HepG2 (cell line): ENCODE data around the gene EDC3. TPM values are rescaled to one million over a fixed set of nuclear protein-coding genes. Genes with fewer than 3 reads are reported as not detected.
A peak's percentile ranks its signal among the peaks of the same experiment; 100 is the strongest.

Source experiments
- ATAC-seq: fragments of 200-7000 bp; cut with Tn5 transposase; 3 replicates; pipeline ENCODE4 v1.9.1; 2020; ENCODE audit warnings: mild to moderate bottlenecking, moderate library complexity
- BruUV-seq: library from RNA; stranded (reverse); fragments of 400-500 nt; replicated peaks from 2 replicates; lab custom pipeline; 2021; lab: Mats Ljungman, UMichigan
- CTCF ChIA-PET: fragments of 300-600 bp; formaldehyde crosslinking; extraction: SDS; loops from one replicate; lab custom pipeline; 2021; ENCODE audit warnings: low total read pairs, inconsistent platforms, low intra/inter-chr PET ratio; lab: Yijun Ruan, JAX
- POLR2A ChIA-PET: fragments of 350-600 bp; sonication (Branson Sonifier 250); formaldehyde crosslinking; loops from one replicate; lab custom pipeline; 2020; ENCODE audit warnings: antibody characterized with exemption, inconsistent platforms; lab: Yijun Ruan, JAX
- DNase-seq: peaks from one replicate; pipeline ENCODE4 v3.0.0-alpha.2; 2015; ENCODE audit warnings: low spot score
- FAIRE-seq: peaks from 3 replicates; lab custom pipeline; 2011; peaks lifted over from hg19 to GRCh38; lab: Jason Lieb, UNC
- H2AFZ ChIP-seq: one replicate; pipeline ENCODE4 v1.6.1; 2011; ENCODE audit warnings: low read length, inconsistent platforms
- H3K27ac ChIP-seq: fragments of 300-600 bp; 3 replicates; pipeline ENCODE4 v1.8.0; 2011; ENCODE audit warnings: mixed run types, mild to moderate bottlenecking, mixed read lengths, low read length, inconsistent platforms; ENCODE audit not compliant: insufficient read depth; ENCODE audit errors: extremely low read length
- H3K27me3 ChIP-seq, 2 experiments: fragments of 200-600 bp in 1 of 2; 2 replicates in 1 of 2; 3 replicates in 1 of 2; pipeline versions ENCODE4 v1.6.0 to v1.8.0; 2011; ENCODE audit warnings: low read length in 2 of 2, mild to moderate bottlenecking in 2 of 2, moderate library complexity in 2 of 2, inconsistent platforms in 1 of 2; ENCODE audit not compliant: insufficient read depth in 2 of 2, control insufficient read depth in 1 of 2
- H3K36me3 ChIP-seq, 2 experiments: fragments of 200-600 bp in 1 of 2; replicated peaks in 1 of 2; 2 replicates in 1 of 2; 3 replicates in 1 of 2; pipeline versions ENCODE4 v1.5.1 to v1.8.0; 2011; ENCODE audit warnings: low read length in 2 of 2, inconsistent platforms in 1 of 2; ENCODE audit not compliant: insufficient read depth in 2 of 2, control insufficient read depth in 1 of 2
- H3K4me1 ChIP-seq: 2 replicates; pipeline ENCODE4 v1.5.1; 2012; ENCODE audit warnings: low read length, inconsistent platforms; ENCODE audit not compliant: insufficient read depth
- H3K4me2 ChIP-seq: 2 replicates; pipeline ENCODE4 v1.6.0; 2011; ENCODE audit warnings: low read depth, low read length, inconsistent platforms
- H3K4me3 ChIP-seq, 3 experiments: fragments of 200-600 bp in 1 of 3; sonication (generic), shearing (Covaris generic) in 1 of 3; replicated peaks in 1 of 3; 2 replicates each; pipeline ENCODE4 v1.5.1; 2011 to 2016; ENCODE audit warnings: low read length in 3 of 3, inconsistent platforms in 2 of 3, low read depth in 2 of 3, mild to moderate bottlenecking in 2 of 3, control low read depth in 1 of 3, mixed read lengths in 1 of 3; ENCODE audit not compliant: insufficient read depth in 1 of 3
- H3K79me2 ChIP-seq: one replicate; pipeline ENCODE4 v1.6.1; 2011; ENCODE audit warnings: low read length, inconsistent platforms; ENCODE audit not compliant: insufficient read depth
- H3K9ac ChIP-seq: 2 replicates; pipeline ENCODE4 v1.6.0; 2011; ENCODE audit warnings: mild to moderate bottlenecking, low read depth, low read length, inconsistent platforms; ENCODE audit not compliant: insufficient read depth
- H3K9me3 ChIP-seq: 2 replicates; pipeline ENCODE4 v1.5.1; 2012; ENCODE audit warnings: mild to moderate bottlenecking, low read length
- H4K20me1 ChIP-seq: 2 replicates; pipeline ENCODE4 v1.6.0; 2011; ENCODE audit warnings: inconsistent platforms, mild to moderate bottlenecking, low read length, moderate library complexity; ENCODE audit not compliant: insufficient read depth
- HNRNPL ChIP-seq: fragments of 200-400 bp; formaldehyde crosslinking; IDR thresholded peaks from 2 replicates; pipeline ENCODE4 v1.6.1; 2017; ENCODE audit warnings: mild to moderate bottlenecking, low read depth, low read length
- ZNF629 ChIP-seq: sonication (generic); formaldehyde crosslinking; conservative IDR thresholded peaks from 2 replicates; pipeline ENCODE4 v1.5.0; 2020; ENCODE audit warnings: missing genetic modification reagents
- ZNF749 ChIP-seq: sonication (generic); formaldehyde crosslinking; IDR thresholded peaks from 2 replicates; pipeline ENCODE4 v1.8.0; 2022; ENCODE audit warnings: mild to moderate bottlenecking, missing genetic modification reagents, moderate library complexity, borderline replicate concordance
- WGBS: methylation state at CpG from one replicate; pipeline ENCODE4 v1.1.6; 2017; ENCODE audit warnings: low lambda C conversion rate; 5-methylcytosine and 5-hydroxymethylcytosine counted together
- in situ Hi-C: cut with HindIII; loops from 2 replicates; pipeline ENCODE4 v1.10.0; 2017; ENCODE audit warnings: low pct_unique_long_range_greater_than_20kb; ENCODE audit not compliant: extremely low pct_ligation_motif_present
- intact Hi-C: fragments of 100-400 bp; cut with micrococcal nuclease; formaldehyde crosslinking; loops from one replicate; pipeline ENCODE4 v1.10.0; 2022; ENCODE audit not compliant: unreplicated experiment
- polyA plus RNA-seq, 8 experiments: library from polyadenylated mRNA; depleted of rRNA in 3 of 8; stranded (reverse) in 7 of 8; unstranded in 1 of 8; fragments of >200 nt; fragmentation: Illumina TruSeq in 4 of 8; extraction: Trizol in 4 of 8; gene quantifications; 2 replicates each; pipeline versions ENCODE4 v1.2.1 to v1.2.3, GENCODE V29; 2011 to 2016; ENCODE audit warnings: low read depth in 4 of 8, missing spikeins in 1 of 8, mixed read lengths in 1 of 8; ENCODE audit not compliant: insufficient read depth in 1 of 8
- total RNA-seq, 5 experiments: library from RNA; depleted of rRNA; stranded (reverse); fragments of >200 nt; fragmentation: Illumina TruSeq; extraction: Trizol; gene quantifications; 2 replicates each; pipeline ENCODE4 v1.2.3, GENCODE V29; 2016; ENCODE audit warnings: low read depth in 1 of 5
- TF ChIP-seq, protein P1 (sequence below): sonication (generic); formaldehyde crosslinking; IDR thresholded peaks from 2 replicates; pipeline ENCODE4 v1.4.0; 2020; ENCODE audit warnings: missing genetic modification reagents
- TF ChIP-seq, protein P2 (sequence below): sonication (generic); formaldehyde crosslinking; IDR thresholded peaks from 2 replicates; pipeline ENCODE4 v1.5.0; 2020; ENCODE audit warnings: mild to moderate bottlenecking, missing genetic modification reagents, borderline replicate concordance
- TF ChIP-seq, protein P3 (sequence below): sonication (generic); formaldehyde crosslinking; IDR thresholded peaks from 2 replicates; pipeline ENCODE4 v1.9.0; 2022; ENCODE audit warnings: low read depth, missing genetic modification reagents

The EDC3 gene
- total and polyA plus RNA-seq, 2 of the 13 experiments (the other 11 are each of a cell fraction or from before 2014, with no cell fraction given): 17.4 to 32.0 TPM

DNA sequence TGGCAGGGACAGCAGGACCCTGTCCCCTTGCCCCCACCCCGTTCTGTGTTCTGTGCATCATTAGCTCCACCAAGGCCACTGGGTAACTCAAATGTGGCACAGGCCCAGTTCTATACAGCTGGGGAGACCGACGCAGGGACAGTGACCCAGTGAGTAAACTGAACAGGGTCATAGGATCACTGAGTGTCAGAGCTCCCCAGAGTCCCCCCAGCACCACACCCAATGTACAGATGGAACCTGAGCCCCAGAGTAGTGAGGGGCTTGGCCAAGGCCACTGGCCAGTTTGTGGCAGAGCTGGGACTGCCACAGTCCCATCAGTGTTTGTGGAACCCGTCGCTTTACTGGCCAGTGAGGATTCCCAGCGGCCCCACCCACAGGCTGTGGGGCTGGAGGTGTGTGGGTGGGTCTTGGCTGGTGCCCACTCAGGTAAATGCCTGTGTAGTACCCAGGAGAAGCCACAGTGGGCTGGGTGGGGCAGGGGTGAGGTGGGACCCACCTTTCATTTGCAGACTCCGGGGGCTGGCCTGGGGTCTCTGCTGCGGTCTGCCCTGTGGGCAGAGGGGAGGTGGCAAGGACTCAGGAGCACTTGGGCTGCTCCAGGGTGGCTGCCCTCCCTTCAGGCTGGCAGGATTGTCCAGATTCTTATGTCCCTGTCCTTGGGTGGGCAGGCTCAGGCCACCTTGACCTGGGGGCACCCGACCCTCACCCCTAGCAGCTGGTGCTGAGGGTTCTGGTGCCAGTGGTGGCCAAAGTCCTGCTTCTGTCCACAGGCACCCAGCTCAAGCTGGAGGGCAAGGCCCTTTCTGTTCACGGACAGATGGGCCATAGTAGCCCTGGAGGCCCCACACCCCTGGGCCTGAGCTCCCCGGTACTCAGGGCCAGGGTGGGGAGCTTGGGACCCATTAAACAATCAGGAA lies 91.8 kb downstream of the EDC3 start:
- Histone ChIP-seq H3K4me1 (peaks cover 41% of the 10 kb centered on the region), H4K20me1 (no peaks in the 10 kb centered on the region), H3K4me2 (no peak overlapping the region; the same call in 1 of the 2 replicates), H3K9me3 (no peaks in the 10 kb centered on the region), H3K27me3 (peaks cover 7 to 20% of the 10 kb centered on the region in 2 experiments; a peak in 4 of 5 replicates), H2AFZ (no peak overlapping the region), H3K27ac (no peak overlapping the region), H3K79me2 (no peaks in the 10 kb centered on the region), H3K9ac (no peak overlapping the region), H3K4me3 (no peak overlapping the region), H3K36me3 (no peaks in the 10 kb centered on the region)
- in situ Hi-C loops: no loop called here
- 49% methylated on average over 2 of the region's 11 CpGs for WGBS
- BruUV-seq: no TSS peak
- intact Hi-C loops: no loop called here
- TF ChIP-seq ZNF629 (CRISPR knock-in tag) (0 out of 2 replicates have a peak, but pooled peaks have one; percentile 14), ZNF749 (no peak), HNRNPL (0 out of 2 replicates have a peak, but pooled peaks have one; percentile 54)
- TF ChIP-seq, protein P1, sequence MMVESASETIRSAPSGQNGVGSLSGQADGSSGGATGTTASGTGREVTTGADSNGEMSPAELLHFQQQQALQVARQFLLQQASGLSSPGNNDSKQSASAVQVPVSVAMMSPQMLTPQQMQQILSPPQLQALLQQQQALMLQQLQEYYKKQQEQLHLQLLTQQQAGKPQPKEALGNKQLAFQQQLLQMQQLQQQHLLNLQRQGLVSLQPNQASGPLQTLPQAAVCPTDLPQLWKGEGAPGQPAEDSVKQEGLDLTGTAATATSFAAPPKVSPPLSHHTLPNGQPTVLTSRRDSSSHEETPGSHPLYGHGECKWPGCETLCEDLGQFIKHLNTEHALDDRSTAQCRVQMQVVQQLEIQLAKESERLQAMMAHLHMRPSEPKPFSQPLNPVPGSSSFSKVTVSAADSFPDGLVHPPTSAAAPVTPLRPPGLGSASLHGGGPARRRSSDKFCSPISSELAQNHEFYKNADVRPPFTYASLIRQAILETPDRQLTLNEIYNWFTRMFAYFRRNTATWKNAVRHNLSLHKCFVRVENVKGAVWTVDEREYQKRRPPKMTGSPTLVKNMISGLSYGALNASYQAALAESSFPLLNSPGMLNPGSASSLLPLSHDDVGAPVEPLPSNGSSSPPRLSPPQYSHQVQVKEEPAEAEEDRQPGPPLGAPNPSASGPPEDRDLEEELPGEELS: no peak
- TF ChIP-seq, protein P2, sequence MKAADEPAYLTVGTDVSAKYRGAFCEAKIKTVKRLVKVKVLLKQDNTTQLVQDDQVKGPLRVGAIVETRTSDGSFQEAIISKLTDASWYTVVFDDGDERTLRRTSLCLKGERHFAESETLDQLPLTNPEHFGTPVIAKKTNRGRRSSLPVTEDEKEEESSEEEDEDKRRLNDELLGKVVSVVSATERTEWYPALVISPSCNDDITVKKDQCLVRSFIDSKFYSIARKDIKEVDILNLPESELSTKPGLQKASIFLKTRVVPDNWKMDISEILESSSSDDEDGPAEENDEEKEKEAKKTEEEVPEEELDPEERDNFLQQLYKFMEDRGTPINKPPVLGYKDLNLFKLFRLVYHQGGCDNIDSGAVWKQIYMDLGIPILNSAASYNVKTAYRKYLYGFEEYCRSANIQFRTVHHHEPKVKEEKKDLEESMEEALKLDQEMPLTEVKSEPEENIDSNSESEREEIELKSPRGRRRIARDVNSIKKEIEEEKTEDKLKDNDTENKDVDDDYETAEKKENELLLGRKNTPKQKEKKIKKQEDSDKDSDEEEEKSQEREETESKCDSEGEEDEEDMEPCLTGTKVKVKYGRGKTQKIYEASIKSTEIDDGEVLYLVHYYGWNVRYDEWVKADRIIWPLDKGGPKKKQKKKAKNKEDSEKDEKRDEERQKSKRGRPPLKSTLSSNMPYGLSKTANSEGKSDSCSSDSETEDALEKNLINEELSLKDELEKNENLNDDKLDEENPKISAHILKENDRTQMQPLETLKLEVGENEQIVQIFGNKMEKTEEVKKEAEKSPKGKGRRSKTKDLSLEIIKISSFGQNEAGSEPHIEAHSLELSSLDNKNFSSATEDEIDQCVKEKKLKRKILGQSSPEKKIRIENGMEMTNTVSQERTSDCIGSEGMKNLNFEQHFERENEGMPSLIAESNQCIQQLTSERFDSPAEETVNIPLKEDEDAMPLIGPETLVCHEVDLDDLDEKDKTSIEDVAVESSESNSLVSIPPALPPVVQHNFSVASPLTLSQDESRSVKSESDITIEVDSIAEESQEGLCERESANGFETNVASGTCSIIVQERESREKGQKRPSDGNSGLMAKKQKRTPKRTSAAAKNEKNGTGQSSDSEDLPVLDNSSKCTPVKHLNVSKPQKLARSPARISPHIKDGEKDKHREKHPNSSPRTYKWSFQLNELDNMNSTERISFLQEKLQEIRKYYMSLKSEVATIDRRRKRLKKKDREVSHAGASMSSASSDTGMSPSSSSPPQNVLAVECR (CRISPR knock-in tag): no peak
- TF ChIP-seq, protein P3, sequence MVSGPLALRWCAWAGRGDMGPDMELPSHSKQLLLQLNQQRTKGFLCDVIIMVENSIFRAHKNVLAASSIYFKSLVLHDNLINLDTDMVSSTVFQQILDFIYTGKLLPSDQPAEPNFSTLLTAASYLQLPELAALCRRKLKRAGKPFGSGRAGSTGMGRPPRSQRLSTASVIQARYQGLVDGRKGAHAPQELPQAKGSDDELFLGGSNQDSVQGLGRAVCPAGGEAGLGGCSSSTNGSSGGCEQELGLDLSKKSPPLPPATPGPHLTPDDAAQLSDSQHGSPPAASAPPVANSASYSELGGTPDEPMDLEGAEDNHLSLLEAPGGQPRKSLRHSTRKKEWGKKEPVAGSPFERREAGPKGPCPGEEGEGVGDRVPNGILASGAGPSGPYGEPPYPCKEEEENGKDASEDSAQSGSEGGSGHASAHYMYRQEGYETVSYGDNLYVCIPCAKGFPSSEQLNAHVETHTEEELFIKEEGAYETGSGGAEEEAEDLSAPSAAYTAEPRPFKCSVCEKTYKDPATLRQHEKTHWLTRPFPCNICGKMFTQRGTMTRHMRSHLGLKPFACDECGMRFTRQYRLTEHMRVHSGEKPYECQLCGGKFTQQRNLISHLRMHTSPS: peak; percentile 70; the same call in 1 of the 2 replicates
- ATAC-seq: peak; percentile 16
- ChIA-PET POLR2A (interaction anchor here (1.8 kb wide), 1 partner anchor 9 kb away, joined by 6 read pairs; no protein-coding TSS in a partner anchor), CTCF (no interaction called here)
- FAIRE-seq: no peak
- DNase-seq: no peak
